Testis (tissue), 3 donors: ENCODE measurements around the gene THTPA. TPM values are rescaled to one million over a fixed set of nuclear protein-coding genes. Genes with fewer than 3 reads are reported as not detected.

Experiments
- DNase-seq: peaks from one replicate; pipeline ENCODE4 v3.0.0-alpha.2; 2019
- H3K27ac ChIP-seq, 2 donors: fragments of 200-600 bp; sonication (generic); one replicate each; pipeline ENCODE4 v1.5.1; 2019
- H3K27me3 ChIP-seq: fragments of 200-600 bp; sonication (generic); one replicate; pipeline ENCODE4 v1.5.1; 2019
- H3K36me3 ChIP-seq: fragments of 200-600 bp; sonication (generic); one replicate; pipeline ENCODE4 v1.5.1; 2017; ENCODE audit warnings: low read depth; ENCODE audit errors: missing control alignments
- H3K4me1 ChIP-seq: fragments of 200-600 bp; sonication (generic); one replicate; pipeline ENCODE4 v1.5.1; 2019
- H3K4me3 ChIP-seq, 2 donors: fragments of 200-600 bp; sonication (generic); one replicate each; pipeline ENCODE4 v1.5.1; 2017 to 2019
- H3K9me3 ChIP-seq: fragments of 200-600 bp; sonication (generic); one replicate; pipeline ENCODE4 v1.5.1; 2017
- POLR2A ChIP-seq: fragments of 450-650 bp; IDR thresholded peaks from one replicate; pipeline ENCODE4 v1.6.1; 2017; ENCODE audit warnings: antibody characterized with exemption, mild to moderate bottlenecking, moderate library complexity
- WGBS, 2 donors: methylation state at CpG; one replicate each; pipeline ENCODE4 v1.1.5; 2018; 5-methylcytosine and 5-hydroxymethylcytosine counted together
- intact Hi-C: fragments of 100-400 bp; cut with DNase I; formaldehyde crosslinking; loops from one replicate; pipeline ENCODE4 v1.15.1; 2023; ENCODE audit warnings: low total_unique reads
- polyA plus RNA-seq: library from polyadenylated mRNA; stranded (reverse); fragments of 350-450 nt; fragmentation: Illumina TruSeq; extraction: RNeasy Lipid Tissue Mini Kit (QIAGEN cat#74804); gene quantifications from one replicate; pipeline ENCODE4 v1.2.3, GENCODE V29; 2014; ENCODE audit warnings: low read depth, low replicate concordance; ENCODE audit not compliant: insufficient read depth
- total RNA-seq, 2 donors: library from RNA; depleted of rRNA; stranded (reverse); fragments of >200 nt; gene quantifications; one replicate each; pipeline ENCODE4 v1.2.3, GENCODE V29; 2016
- TF ChIP-seq, protein P1 (sequence below), 3 experiments: fragments of 450-650 bp in 2 of 3; fragments of 200-600 bp in 1 of 3; sonication (generic) in 1 of 3; IDR thresholded peaks; one replicate each; pipeline ENCODE4 v1.5.1; 2016 to 2019; ENCODE audit warnings: antibody characterized with exemption in 3 of 3, mild to moderate bottlenecking in 2 of 3, moderate library complexity in 1 of 3

The THTPA gene
- total and polyA plus RNA-seq, 3 donors from 2014 or later, result 25.1 to 60.3 (median 34.9) TPM

DNA sequence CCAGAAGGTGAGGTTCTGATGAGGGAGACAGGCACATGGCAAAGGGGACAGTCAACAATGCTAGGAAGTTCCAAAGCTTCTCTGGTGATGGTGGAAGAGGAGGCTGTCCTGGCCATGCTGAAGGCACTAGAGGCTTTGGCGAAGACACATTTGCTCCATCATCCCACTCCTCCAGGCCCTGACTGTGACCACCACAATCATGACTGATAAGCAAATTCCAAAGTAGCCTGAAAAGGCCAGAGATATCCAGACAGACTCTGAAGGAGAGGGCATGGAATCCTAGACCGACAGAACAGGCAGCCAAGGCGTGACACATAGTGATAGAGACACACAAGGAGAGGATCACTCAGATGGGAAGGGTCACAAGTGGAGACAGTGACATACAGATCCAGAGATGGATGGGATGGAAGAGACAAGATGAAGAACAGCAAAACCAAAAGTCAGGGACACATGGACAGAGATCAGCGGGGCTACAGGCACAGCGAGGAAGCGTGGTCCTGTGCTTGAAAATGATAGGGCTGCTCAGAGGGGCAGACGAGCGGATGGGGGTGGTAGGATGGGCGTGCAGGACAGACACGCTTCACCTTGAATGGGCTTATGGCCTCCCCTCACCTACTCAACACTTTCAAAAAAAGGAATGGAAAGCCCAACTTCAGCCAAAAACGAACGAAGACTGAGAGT is 5.8 kb upstream of the THTPA start:
- H3K4me1 ChIP-seq, result peaks cover 14% of the 10 kb centered on the region
- H3K36me3 ChIP-seq, result no peaks in the 10 kb centered on the region
- intact Hi-C loops, result no loop called here
- no peaks in the 10 kb centered on the region for H3K9me3 ChIP-seq
- WGBS, 2 donors, result 29 to 30% methylated on average over 12 of the region's 12 CpGs
- TF ChIP-seq, protein P1, sequence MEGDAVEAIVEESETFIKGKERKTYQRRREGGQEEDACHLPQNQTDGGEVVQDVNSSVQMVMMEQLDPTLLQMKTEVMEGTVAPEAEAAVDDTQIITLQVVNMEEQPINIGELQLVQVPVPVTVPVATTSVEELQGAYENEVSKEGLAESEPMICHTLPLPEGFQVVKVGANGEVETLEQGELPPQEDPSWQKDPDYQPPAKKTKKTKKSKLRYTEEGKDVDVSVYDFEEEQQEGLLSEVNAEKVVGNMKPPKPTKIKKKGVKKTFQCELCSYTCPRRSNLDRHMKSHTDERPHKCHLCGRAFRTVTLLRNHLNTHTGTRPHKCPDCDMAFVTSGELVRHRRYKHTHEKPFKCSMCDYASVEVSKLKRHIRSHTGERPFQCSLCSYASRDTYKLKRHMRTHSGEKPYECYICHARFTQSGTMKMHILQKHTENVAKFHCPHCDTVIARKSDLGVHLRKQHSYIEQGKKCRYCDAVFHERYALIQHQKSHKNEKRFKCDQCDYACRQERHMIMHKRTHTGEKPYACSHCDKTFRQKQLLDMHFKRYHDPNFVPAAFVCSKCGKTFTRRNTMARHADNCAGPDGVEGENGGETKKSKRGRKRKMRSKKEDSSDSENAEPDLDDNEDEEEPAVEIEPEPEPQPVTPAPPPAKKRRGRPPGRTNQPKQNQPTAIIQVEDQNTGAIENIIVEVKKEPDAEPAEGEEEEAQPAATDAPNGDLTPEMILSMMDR (IDR thresholded peaks at IDR 0.05), result no peak
- no peak for TF ChIP-seq POLR2A
- no peaks in the 10 kb centered on the region for H3K27me3 ChIP-seq
- peak overlapping the region; percentile 53 to 60 for H3K4me3 ChIP-seq
- no peak for DNase-seq
- no peak overlapping the region for H3K27ac ChIP-seq

- peaks cover 14% of the 10 kb centered on the region for H3K4me1 ChIP-seq
- WGBS, 2 donors, result 0 to 1% methylated on average over 24 to 37 of the region's 37 CpGs
- peak overlapping the region; percentile 53 to 60 for H3K4me3 ChIP-seq
- H3K36me3 ChIP-seq, result no peaks in the 10 kb centered on the region
- no peaks in the 10 kb centered on the region for H3K27me3 ChIP-seq
- intact Hi-C loops, result no loop called here
- no peaks in the 10 kb centered on the region for H3K9me3 ChIP-seq
- no peak for DNase-seq
- peak overlapping the region in 1 of 2 donors; percentile 45 for H3K27ac ChIP-seq
- TF ChIP-seq, protein P1 (IDR thresholded peaks at IDR 0.05), result no peak
Observed at GRCh38 chr14:23550812-23551265, 5.2 kb upstream of the THTPA start.

GRCh38 chr14:23551266-23552028 is 4.6 kb upstream of the THTPA start, which contains the start of gene ZFHX2:
Gene ZFHX2 (minus strand): TSS chr14:23551765. CDS start chr14:23535325, 16,440 bp downstream.
- Histone ChIP-seq H3K4me1 (peaks cover 14% of the 10 kb centered on the region), H3K27ac (peak within 1 kb of the TSS in 1 of 2 donors; percentile 45), H3K36me3 (no peaks in the 10 kb centered on the region), H3K4me3 (peak within 1 kb of the TSS; percentile 53 to 60), H3K9me3 (no peaks in the 10 kb centered on the region), H3K27me3 (no peaks in the 10 kb centered on the region)
- TF ChIP-seq, protein P1 (IDR thresholded peaks at IDR 0.05), result no peak
- no peak for TF ChIP-seq POLR2A
- peak; percentile 92 for DNase-seq
- intact Hi-C loops, result no loop called here
- 0 to 1% methylated on average over 49 of the region's 49 CpGs for WGBS, 2 donors

- peaks cover 17% of the 10 kb centered on the region for H3K4me1 ChIP-seq
- peak overlapping the region; percentile 79 to 89 for H3K4me3 ChIP-seq
- H3K27me3 ChIP-seq, result no peaks in the 10 kb centered on the region
- intact Hi-C loops, result no loop called here
- 1 to 2% methylated on average over 10 to 13 of the region's 14 CpGs for whole genome bisulfite sequencing, 2 donors
- peak overlapping the region; percentile 92 to 93 for H3K27ac ChIP-seq
- H3K9me3 ChIP-seq, result no peaks in the 10 kb centered on the region
- DNase-seq, result no peak
- no peak for TF ChIP-seq POLR2A
- TF ChIP-seq, protein P1 (IDR thresholded peaks at IDR 0.05), result no peak
- H3K36me3 ChIP-seq, result no peaks in the 10 kb centered on the region
Observed at GRCh38 chr14:23555533-23555881, 564 bp upstream of the THTPA start.
